ENCODE measurements around the gene FAM161B.

DNA sequence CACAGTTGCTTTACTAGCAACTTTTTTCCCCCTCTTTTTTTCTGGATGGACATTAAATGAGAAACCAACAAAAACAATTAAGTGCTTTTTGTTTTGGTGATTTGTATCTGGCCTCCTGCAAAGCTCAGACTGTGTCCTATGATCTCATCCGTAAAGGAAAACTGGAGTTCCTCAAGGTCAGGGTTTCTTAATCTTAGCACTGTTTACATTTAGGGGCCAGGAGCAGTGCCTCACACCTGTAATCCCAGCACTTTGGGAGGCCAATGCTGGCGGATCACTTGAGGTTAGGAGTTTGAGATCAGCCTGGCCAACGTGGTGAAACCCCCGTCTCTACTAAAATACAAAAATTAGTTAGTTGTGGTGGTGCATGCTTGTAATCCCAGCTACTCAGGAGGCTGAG is 41.2 kb upstream of the FAM161B start:
- TF ChIP-seq, protein P1, sequence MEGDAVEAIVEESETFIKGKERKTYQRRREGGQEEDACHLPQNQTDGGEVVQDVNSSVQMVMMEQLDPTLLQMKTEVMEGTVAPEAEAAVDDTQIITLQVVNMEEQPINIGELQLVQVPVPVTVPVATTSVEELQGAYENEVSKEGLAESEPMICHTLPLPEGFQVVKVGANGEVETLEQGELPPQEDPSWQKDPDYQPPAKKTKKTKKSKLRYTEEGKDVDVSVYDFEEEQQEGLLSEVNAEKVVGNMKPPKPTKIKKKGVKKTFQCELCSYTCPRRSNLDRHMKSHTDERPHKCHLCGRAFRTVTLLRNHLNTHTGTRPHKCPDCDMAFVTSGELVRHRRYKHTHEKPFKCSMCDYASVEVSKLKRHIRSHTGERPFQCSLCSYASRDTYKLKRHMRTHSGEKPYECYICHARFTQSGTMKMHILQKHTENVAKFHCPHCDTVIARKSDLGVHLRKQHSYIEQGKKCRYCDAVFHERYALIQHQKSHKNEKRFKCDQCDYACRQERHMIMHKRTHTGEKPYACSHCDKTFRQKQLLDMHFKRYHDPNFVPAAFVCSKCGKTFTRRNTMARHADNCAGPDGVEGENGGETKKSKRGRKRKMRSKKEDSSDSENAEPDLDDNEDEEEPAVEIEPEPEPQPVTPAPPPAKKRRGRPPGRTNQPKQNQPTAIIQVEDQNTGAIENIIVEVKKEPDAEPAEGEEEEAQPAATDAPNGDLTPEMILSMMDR (IDR thresholded peaks at IDR 0.05), result no peak
- no peak for TF ChIP-seq POLR2A (IDR thresholded peaks at IDR 0.05)
